Activated T-cell treated with anti-CD3 and anti-CD28 coated beads for 4 hours (primary cell): ENCODE data around the gene COL15A1.

Source experiments
- DNase-seq: peaks from one replicate; pipeline ENCODE4 v3.0.0-alpha.2; 2020

The COL15A1 gene

GRCh38 chr9:99062549-99062948 is 118.8 kb downstream of the COL15A1 start:
- no peak for DNase-seq

- DNase-seq = no peak
These were observed 119.8 kb downstream of the COL15A1 start for GRCh38 chr9:99063522-99063921.

GRCh38 chr9:99066571-99066970 is 122.9 kb downstream of the COL15A1 start:
- no peak for DNase-seq

- DNase-seq = no peak
These were observed 125.4 kb downstream of the COL15A1 start for GRCh38 chr9:99069075-99069474.

- no peak for DNase-seq
These were observed 125.8 kb downstream of the COL15A1 start for GRCh38 chr9:99069546-99069945.

GRCh38 chr9:99070681-99071080 is 127.0 kb downstream of the COL15A1 start:
- DNase-seq = no peak

- DNase-seq = no peak
These were observed 127.8 kb downstream of the COL15A1 start for GRCh38 chr9:99071313-99072039.

GRCh38 chr9:99072040-99072394 is 128.3 kb downstream of the COL15A1 start:
- DNase-seq = no peak

- DNase-seq = no peak
These were observed 129.6 kb downstream of the COL15A1 start for GRCh38 chr9:99073347-99073746.

GRCh38 chr9:99073985-99074901 is 130.5 kb downstream of the COL15A1 start:
- no peak for DNase-seq

GRCh38 chr9:99074902-99075245 is 131.2 kb downstream of the COL15A1 start:
- DNase-seq = no peak

GRCh38 chr9:99075246-99075912 is 131.7 kb downstream of the COL15A1 start:
- DNase-seq = no peak

GRCh38 chr9:99076030-99076429 is 132.3 kb downstream of the COL15A1 start:
- DNase-seq = no peak

- peak; percentile 22 for DNase-seq
These were observed 132.9 kb downstream of the COL15A1 start for GRCh38 chr9:99076483-99077171.

- DNase-seq = no peak
These were observed 135.0 kb downstream of the COL15A1 start for GRCh38 chr9:99078717-99079116.

GRCh38 chr9:99079542-99079941 is 135.8 kb downstream of the COL15A1 start:
- no peak for DNase-seq

GRCh38 chr9:99083051-99083450 is 139.3 kb downstream of the COL15A1 start:
- DNase-seq = no peak

GRCh38 chr9:99085949-99086948 is 142.5 kb downstream of the COL15A1 start:
- no peak for DNase-seq

- no peak for DNase-seq
These were observed 143.8 kb downstream of the COL15A1 start for GRCh38 chr9:99087462-99087861.

- DNase-seq = no peak
These were observed 146.8 kb downstream of the COL15A1 start for GRCh38 chr9:99090336-99091130.
